ENCODE measurements around the gene SRGAP3.

The SRGAP3 gene

DNA sequence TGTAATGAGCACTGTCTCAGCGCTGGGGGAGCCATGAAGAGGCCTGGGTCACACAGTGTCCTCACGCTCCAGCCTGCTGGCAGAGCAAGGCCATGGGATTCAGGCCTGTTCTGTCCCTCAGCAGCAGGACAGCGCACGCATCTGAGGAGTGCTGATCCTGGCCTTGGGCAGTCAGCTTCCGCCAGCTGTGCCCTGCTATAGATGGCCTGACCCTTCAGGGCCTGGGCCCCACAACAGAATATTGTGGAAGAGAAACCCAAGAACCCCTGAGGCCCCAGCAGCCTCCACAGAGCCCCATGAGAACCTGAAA is 78.6 kb downstream of the SRGAP3 start:
- no peak for DNase-seq (ENCODE audit: low read depth)

DNA sequence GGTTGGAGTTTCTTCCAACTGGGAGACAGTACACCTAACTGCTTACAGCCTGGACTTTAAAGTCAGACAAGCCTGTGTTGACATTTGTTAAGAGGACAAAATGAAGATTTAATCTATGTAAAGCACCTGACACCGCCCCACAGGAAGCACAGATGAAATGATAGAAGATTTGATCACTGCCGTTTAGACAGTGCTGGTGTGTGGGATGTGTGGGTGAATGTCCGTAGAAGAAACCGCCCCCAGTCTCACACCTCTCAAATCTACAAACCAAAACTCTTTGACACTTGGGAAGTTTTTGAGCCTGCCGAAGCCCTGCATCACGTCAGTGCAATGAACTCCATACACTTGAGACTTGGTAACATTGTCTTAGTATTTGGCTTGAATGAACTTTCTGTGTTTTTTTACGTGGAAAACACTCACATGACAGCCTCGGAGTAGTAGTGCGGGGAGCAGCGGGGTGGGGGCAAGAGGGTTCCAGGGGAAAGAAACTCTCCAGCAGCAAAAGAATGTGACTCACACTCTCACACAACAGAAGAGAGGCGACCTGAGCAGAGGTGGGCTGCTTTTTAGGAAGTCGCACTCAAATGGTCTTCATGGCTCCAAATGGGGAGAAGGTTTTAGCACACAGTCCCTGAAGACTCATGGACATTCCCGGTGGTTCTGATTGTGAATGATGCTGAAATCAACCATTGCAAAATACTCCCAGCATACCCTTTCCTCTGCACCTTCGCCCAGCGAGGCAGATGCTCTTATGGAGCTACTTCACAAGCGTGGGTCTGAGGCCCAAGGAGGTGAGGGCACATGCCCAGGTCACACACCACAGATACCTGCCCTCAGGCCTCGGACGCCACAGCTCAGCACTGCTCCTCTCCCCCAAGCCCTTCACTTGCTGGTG is 79.2 kb downstream of the SRGAP3 start:
- no peak for DNase-seq (ENCODE audit: low read depth)

DNA sequence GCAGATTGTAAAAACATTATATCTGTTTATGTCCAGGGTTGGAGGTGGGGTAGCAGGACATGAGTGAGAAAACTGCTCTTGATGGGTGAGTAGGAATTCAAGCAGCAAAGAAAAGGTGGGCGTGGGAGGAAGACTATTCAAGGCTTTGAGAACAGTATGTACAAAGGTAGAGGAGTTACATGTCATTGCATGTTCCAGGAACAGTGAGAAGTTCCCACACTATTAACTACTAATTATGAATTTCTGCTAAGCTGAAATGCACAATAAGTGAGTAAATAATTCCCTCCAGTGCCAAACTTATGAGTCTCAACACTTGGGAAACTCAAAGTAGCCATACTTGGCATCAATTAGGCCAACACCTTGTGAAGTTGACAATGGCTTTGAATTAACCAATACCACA is 80.1 kb downstream of the SRGAP3 start:
- no peak for DNase-seq (ENCODE audit: low read depth)

DNA sequence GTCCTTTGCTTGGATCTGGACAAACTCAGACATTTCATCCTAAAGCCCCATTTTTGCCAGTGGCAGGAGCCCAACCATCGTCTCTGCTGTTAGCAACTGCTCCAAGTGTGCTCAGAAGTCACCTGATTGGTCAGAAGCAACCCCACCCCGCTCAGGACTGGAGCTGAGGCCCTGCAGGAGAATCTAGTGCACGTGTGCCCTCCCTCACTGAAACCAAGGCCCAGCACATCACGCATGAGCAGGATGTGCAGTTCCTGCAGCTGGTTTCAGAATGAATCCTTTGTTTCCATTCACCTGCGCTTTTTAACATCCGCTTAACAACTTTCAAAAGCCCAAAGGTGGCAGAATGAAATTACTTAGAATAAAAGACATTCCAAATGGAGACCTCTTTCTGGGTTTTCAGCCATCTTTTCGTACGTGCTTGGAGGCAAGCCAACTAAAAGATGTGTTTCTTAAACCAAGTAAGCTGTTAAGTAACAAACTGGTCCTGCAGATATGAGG is 81.2 kb downstream of the SRGAP3 start:
- no peak for DNase-seq (ENCODE audit: low read depth)

DNA sequence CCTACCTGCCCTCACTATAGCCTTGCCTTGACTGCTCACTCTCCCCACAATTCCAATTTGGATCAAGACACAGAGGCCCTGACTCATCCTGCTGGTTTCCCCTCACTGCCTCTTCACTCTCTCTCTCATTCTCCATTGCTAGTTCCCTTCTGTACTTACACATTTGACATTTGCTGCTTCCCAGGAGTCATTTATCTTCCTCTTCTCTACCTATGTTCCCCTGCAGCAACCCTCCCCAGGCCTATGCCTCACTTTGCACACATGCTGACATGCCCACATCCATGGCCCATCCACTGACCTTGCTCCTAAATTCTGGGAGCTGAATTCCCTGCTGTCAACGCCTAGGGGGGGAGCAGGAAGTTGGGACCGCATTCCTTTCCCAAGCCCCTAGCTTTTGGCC is 82.2 kb downstream of the SRGAP3 start:
- DNase-seq (ENCODE audit: low read depth), result no peak

DNA sequence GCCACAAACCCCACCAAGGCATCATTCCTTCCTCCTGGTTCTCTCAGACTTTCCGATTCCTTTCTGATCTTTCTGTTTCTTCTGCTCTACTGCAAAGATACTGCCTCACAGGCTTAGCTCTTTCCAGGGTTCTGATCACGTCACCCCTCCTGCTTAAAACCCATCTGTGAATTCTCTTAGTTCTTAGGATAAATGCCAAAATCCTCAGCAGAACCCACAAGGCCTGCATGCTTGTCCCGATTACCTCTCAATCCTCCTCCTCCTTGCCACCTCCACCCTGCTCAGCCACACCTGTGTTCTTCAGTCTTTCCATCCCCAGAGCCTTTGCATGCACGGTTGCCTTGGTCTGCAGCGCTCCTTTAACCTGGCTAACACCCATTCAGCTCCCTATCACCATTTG is 84.0 kb downstream of the SRGAP3 start:
- no peak for DNase-seq (ENCODE audit: low read depth)

DNA sequence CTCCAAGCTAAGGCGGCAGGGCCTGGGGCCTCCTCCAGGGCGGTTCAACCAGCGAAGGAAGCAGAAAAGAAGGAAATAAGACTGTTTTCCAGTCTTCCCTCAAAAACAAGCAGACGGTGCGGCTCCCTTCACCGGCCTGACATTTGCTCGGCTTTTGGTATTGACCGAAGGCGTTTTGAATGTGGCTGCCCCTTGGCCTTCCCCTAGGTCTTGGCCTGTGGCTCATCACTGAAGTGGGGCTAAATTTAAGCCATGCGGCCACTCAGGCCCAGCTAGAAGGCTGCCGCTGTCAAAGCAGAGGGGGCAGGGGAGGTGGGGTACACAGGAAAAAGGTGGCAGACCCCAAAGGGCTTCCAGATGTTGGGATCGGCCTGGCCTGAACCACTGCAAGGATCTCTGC is 86.2 kb downstream of the SRGAP3 start:
- no peak for DNase-seq (ENCODE audit: low read depth)

DNA sequence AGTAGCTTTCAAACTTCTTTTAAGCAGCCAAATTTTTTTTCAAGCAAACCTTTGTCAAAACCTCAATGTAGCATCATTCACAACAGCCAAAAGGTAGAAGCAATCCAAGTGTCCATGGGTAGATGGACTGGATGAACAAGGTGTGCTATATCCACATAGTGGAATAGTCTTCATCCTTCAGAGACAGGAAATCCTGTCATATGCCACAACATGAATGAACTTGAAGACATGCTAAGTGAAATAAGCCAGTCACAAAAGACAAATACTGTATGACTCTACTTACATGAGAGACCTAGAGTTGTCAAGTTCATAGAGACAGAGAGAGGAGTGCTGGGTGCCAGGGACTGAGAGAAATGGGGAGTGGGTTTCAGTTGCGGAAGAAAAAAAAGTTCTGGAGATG is 87.6 kb downstream of the SRGAP3 start:
- no peak for DNase-seq (ENCODE audit: low read depth)

DNA sequence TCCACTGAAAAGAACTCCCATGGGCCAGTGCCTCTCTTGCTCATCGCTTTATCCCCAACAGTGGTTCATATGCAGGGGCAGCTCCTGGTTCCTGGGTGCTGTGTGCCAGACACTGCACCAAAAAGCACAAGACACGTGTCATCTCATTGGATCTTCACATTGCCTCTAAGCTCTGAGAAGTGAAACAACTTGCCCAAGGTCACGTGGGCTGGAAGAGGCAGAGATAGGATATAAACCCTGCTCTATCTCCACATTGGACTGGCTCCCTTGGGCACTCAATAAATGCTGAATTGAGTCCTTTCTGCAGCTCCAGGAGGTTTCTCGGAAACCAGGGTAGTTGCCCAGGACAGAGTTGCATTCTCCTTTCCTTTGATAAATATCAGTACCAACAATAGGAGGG is 88.1 kb downstream of the SRGAP3 start:
- DNase-seq (ENCODE audit: low read depth), result no peak

DNA sequence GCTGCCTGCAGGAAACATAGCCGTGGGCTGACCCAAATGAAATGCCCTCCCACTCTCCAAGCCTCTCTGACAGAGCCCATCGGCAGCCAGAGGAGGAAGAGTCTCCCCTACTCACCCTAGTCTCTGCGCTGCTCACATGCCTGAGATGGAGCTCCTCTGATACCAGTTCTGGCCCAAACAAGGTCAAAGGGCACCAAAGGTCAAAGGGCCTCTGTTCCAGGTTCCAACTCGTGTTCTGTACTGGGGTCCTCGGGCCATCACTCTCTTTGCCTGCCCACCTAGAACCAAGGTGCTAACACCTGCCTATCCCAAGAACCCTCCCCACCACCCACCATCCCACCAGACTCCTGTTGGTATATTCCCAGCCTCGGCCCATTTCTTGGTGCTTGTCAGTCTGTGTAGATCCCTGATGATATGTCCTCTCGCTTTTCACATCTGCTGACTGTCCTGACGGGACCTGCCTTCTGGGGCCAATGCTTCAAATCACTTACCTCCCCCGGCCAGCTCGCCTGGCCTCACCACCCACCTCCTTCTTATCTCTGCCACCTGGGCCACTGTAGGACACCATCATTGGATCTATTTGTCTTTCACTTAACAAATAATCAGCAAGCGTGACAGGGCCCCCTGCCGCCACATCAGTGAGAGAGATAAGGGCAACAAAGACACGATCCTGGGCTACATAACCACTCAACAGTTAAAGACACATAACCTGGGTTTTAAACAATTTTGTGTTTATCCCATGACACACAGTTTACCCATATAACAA is 90.4 kb downstream of the SRGAP3 start:
- no peak for DNase-seq (ENCODE audit: low read depth)

DNA sequence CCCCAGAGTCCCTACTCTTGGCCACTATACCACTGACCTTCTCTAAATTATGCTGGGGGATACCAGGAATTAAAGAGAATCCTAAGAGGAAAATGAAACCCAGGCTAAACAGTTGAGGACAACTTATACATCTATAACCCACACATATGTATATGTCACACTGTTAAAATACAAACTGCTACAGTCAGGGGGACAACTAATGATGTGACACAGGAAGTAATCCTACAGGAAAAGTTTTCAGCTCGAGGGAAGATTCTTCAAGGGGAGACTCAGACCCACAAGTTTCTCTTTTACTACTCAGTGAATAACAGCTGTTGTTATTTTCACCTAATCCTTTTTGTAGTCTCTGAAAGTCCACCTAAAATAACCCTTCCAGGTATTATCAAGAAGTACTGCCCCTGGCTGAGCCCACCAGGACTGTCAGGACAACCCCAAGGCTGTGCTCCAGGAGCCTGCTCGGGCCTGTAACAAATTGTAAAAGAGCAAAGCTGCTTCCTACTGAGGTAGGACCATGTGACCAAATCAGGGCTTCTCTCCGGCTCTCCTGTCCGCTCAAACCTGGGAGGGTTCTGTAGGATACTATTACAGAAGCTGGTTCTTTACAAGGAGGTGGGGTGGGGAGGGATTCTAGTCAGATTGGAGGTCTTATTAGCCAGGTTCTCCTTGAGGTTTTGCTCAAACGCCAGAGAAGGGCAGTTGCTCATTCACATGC is 91.6 kb downstream of the SRGAP3 start:
- no peak for DNase-seq (ENCODE audit: low read depth)

DNA sequence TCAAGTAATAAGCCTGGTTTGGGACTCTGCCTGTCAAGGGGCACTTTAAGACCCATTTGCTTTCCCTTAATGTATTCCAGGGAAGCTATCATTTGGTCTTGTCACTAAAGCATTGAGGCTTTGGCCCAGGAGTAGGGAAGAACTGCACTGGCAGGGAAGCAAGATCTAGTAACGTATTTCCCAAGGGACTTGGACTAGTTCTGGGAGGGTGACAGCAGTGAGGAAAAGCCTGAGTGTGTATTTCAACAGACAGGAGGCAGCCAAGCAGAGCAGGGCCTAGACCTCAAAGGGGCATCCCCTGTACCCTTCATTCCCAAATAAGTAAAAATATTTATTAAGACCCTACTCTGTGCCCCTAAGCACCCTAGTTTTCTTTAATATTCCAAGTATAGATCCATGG is 92.8 kb downstream of the SRGAP3 start:
- DNase-seq (ENCODE audit: low read depth), result no peak

DNA sequence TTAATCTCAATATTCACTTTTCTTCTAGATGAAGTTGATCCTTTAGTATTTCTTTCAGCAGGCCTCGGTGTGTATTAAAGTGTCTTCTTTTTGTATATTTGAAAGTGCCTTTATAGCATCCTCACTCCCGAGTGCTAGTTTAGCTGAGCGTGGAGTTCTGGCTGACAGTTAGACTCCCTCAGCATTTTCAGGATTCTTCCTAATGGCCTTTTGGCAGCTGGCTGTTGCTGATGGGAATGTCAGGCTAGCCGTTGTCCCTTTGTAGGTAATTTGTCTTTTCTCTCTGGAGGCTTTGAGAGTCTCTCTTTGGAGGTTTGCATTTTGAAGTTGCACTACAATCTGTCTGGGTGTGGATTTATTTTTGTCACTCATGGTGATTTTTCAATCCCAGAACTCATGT is 94.4 kb downstream of the SRGAP3 start:
- DNase-seq (ENCODE audit: low read depth), result no peak

DNA sequence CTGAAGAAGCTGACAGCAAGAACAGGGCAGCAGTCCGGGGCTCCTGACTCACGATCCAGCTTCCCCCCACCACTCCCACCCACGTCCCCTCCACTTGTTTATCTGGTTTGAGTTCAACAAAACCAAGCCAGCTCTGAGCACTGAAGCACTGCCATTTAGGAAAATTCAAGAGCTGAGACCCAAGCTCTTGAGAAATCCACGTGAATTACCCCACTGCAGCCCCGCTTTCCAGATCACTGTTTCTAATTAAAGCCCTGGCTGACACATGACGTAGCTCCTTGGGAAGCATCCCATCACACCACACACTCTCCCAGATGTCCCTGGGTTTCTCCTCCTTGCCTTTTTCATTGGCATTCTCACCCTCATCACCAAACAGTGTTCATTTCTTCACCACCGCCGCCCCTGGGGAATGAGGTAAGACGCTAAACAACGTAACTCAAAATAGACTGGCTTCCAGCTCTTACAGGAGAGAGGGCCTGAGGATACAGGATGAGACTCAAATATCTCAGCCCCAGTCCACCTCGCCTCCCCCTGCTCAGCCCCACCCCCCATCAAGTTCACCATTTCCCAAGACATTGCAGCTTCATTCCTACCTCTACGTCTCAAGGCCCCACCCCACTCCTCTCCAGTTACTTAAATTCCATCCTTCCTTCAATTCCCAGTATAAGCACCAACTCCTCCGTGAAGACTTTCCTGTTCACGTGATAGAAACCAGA is 95.4 kb downstream of the SRGAP3 start:
- DNase-seq (ENCODE audit: low read depth), result no peak

DNA sequence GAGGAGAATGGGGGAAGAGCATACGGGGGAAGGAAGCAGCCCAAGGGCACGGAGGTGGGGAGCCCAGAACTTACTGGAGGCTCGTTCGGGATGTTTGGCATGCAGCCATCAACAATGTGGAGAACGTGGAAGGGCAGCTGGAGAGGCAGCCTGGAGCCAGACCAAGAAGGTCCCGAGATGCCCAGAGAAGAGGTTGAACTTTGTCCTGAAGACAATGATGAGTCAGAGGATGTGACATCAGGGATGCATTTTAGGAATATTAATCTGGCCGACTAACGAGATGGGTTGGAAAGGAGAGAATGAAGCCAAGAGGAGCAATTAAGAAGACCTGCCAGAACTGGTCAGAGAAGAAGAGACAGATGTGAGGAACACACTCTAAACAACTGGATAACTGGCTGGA is 98.2 kb downstream of the SRGAP3 start:
- no peak for DNase-seq (ENCODE audit: low read depth)

DNA sequence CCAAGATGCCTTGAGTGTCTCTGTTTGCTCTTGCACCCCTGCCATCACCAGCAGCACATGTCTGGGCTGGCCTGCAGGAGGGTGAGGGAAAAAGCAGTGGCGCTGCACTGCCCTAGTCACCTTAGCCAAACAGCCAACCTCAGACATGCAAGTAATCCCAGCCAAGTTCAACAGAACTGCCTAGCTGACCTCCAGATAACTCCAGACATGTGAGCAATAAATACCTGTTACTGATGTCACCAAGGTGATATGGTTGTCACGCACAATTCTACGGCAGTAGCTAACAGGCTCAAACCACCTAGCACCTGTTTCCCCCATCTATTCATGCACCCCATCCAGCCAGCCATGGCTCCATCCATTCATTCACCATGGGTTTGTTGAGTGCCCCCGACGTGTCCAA is 99.9 kb downstream of the SRGAP3 start:
- DNase-seq (ENCODE audit: low read depth), result no peak

DNA sequence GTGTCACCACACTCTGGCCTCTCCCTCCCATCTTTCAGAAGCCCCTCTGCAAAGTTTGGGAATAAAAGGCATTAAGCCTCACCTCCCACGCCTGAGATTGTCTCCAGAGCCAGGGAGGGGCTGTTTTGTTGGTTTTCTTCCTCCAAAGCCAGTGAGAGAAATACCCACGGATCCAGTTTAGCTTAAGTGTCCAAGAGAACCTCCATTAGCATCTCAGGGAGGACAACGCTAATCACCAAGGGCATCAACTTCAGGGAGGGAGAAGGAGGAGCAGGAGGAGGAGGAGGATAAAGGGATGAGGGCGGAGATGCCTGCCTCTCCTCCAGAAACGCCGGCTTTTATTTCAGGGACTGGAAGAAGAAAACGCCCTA is 101.6 kb downstream of the SRGAP3 start:
- no peak for DNase-seq (ENCODE audit: low read depth)

DNA sequence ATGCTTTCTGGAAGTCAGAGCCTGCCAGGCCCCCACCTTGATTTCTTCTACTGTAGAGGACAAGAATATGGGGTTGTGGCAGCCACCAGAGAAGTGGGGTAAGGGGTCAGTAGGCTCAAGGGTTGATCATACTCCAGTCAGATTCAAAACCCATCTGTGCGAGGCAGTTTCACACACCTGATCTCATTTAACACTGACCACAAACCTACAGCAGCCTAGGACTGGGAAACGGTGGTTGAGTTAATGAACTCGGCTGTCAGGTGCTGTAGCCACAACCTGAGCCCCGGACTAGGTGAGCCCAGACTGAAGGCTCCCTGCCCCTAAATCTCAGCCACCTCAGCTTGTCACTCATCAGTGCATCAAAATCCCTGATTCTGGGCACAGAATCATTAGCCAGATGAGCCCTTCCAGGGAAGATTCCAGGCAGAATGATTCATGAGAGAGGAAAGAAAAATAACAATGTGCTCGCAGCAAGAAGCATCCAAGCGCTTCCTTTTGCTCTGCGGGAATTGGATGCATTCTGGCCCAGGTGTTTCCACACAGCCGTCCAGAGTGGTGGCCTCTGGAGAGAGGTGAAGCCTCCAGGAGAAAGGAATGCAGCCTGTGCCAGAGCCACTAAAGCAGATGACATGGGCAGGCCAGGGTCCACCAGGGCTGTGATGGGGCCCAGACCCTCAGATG is 102.1 kb downstream of the SRGAP3 start:
- no peak for DNase-seq (ENCODE audit: low read depth)

DNA sequence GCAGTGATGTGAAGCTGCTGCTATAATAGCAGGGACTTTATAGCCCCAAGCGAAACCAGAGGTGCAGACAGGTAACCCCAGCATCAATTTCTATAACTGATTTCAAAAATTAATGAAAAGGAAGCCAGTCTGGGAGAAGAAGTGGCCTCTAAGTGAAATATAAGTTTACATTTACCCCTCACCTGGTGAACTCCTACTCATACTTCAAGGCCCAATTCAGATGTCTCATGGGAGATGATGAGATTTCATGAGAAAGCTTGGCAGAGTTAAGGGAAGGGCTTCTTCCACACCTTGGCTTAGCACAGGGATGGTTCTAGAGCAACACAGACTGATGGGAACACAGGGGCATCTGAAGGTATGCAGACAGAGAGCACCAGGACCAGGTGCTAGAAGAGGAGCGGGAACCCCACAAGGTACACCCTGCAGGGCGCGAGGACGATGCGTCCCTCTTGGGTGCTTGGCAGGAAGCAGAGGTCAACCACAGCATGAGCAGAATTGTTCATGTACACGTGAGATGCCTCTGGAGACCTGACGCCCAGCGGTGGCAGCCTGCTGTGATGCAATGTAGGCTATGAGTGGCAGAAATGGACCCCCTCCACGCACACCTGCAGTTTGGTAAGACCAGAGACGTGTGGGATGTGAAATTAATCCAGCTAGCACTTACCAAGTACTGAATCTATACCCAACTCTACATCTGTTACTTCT is 102.9 kb downstream of the SRGAP3 start:
- DNase-seq (ENCODE audit: low read depth), result no peak

DNA sequence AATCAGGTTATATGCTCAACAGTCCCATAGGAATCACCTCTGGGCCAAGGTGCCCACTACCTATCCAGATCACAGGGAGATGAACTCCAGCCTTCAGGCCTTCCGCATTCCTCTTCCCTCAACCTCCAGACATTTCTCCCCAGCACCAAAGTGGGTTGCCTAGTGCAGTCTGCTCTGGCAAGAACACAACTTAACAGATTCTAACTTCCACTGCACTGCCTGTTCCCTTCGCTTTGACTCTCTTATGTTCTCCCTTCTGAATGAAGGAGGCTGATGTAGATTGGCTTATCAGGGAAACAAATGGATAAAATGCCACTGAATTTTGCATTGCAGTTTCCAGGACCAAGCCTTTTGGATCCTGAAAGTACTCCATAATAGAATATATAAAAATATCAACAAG is 106.3 kb downstream of the SRGAP3 start:
- DNase-seq (ENCODE audit: low read depth), result no peak

DNA sequence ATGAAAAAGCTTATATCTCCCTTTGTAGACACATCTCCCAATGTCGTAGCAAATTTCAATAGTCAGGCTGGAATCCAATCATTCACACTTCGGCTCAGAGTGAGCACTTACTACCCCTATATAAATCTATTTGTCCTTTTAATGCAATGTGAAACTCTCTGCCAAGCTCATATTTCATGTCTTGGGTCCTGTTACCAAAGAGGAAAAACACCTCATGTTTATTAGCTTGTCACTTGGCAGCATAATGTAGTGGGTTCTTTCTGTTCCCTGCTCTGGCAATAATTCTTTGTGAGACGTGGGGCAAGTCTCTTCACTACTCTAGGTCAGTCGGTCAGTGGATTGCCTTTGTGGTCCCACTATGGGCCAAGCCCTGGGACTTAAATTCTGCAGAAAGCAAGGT is 107.1 kb downstream of the SRGAP3 start:
- no peak for DNase-seq (ENCODE audit: low read depth)

All from HS-5 (cell line).